ENCODE results near the gene POU2AF3.

- TF ChIP-seq CTCF (IDR thresholded peaks at IDR 0.05) (no peak), POLR2A (IDR thresholded peaks at IDR 0.05) (no peak)
Measured at GRCh38 chr11:111285189-111286091, 12.9 kb upstream of the POU2AF3 start.
